ENCODE results near the gene SLC36A2.

The SLC36A2 gene

GRCh38 chr5:151281001-151281639 lies 66.2 kb downstream of the SLC36A2 start:
- Histone ChIP-seq H3K4me1 (ENCODE audit: insufficient read depth, low read length) (no peaks in the 10 kb centered on the region), H3K36me3 (ENCODE audit: insufficient read depth, low read length) (no peaks in the 10 kb centered on the region), H3K27ac (ENCODE audit: low read depth, low read length) (no peak overlapping the region), H3K4me3 (ENCODE audit: low read depth in 1 of 2, low read length in 2 of 2) (no peak overlapping the region), H3K9ac (ENCODE audit: low read length) (no peak overlapping the region), H3K9me3 (ENCODE audit: low read length) (no peaks in the 10 kb centered on the region), H3K27me3 (ENCODE audit: control insufficient read depth in 1 of 2, insufficient read depth in 2 of 2, low read length in 2 of 2) (no peaks in the 10 kb centered on the region)

GRCh38 chr5:151280443-151280842 lies 66.9 kb downstream of the SLC36A2 start:
- Histone ChIP-seq H3K9ac (ENCODE audit: low read length) (no peak overlapping the region), H3K27ac (ENCODE audit: low read depth, low read length) (no peak overlapping the region), H3K36me3 (ENCODE audit: insufficient read depth, low read length) (no peaks in the 10 kb centered on the region), H3K4me3 (ENCODE audit: low read depth in 1 of 2, low read length in 2 of 2) (no peak overlapping the region), H3K4me1 (ENCODE audit: insufficient read depth, low read length) (no peaks in the 10 kb centered on the region), H3K9me3 (ENCODE audit: low read length) (no peaks in the 10 kb centered on the region), H3K27me3 (ENCODE audit: control insufficient read depth in 1 of 2, insufficient read depth in 2 of 2, low read length in 2 of 2) (no peaks in the 10 kb centered on the region)

DNA sequence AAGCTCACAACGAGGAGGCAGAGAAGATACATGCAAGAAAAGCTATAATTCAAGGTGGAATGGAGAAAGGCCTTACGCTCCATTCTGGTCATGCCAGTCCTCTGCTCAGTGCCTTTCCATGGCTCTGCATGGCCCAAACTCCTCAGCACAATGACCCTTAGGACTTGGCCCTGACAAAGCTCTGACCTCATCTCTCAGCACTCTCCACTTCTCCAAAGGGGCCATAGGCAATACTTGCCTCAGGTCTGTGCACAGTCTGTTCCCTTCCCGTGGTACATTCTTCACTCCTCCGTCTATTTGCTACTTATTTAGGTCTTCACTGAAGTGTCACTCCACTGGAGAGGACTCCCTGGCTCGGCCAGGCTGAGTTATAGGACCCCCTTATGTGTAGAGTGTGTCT lies 68.5 kb downstream of the SLC36A2 start:
- Histone ChIP-seq H3K9me3 (ENCODE audit: low read length) (no peaks in the 10 kb centered on the region), H3K27me3 (ENCODE audit: control insufficient read depth in 1 of 2, insufficient read depth in 2 of 2, low read length in 2 of 2) (no peaks in the 10 kb centered on the region), H3K4me1 (ENCODE audit: insufficient read depth, low read length) (no peaks in the 10 kb centered on the region), H3K9ac (ENCODE audit: low read length) (no peak overlapping the region), H3K4me3 (ENCODE audit: low read depth in 1 of 2, low read length in 2 of 2) (no peak overlapping the region), H3K27ac (ENCODE audit: low read depth, low read length) (no peak overlapping the region), H3K36me3 (ENCODE audit: insufficient read depth, low read length) (no peaks in the 10 kb centered on the region)

GRCh38 chr5:151275803-151276202 lies 71.6 kb downstream of the SLC36A2 start:
- H3K27ac ChIP-seq (ENCODE audit: low read depth, low read length) = no peak overlapping the region

DNA sequence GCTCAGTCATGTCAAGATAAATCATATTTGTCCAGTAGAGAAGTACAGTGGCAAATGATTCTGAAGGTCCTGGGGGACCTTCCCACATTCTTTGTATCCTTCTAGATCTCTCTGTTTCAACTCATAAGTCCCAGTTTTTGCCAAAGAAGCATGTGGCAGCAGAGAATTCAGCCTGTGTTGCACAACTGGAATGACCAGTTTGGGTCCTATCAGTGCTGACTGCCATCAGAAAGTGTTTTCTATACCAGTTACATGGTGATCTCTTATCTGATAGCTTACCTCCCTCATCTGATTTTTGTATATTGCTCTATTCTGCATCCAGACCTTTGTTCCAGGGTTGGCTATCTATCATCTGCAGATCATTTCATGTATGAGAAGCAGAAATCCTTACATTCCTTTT lies 72.7 kb downstream of the SLC36A2 start:
- peaks cover 3% of the 10 kb centered on the region for H3K36me3 ChIP-seq (ENCODE audit: insufficient read depth, low read length)
- H3K9ac ChIP-seq (ENCODE audit: low read length) = no peak overlapping the region
- H3K27me3 ChIP-seq (ENCODE audit: control insufficient read depth in 1 of 2, insufficient read depth in 2 of 2, low read length in 2 of 2) = no peaks in the 10 kb centered on the region
- H3K4me3 ChIP-seq (ENCODE audit: low read depth in 1 of 2, low read length in 2 of 2) = no peak overlapping the region
- no peaks in the 10 kb centered on the region for H3K4me1 ChIP-seq (ENCODE audit: insufficient read depth, low read length)
- no peaks in the 10 kb centered on the region for H3K9me3 ChIP-seq (ENCODE audit: low read length)
- no peak overlapping the region for H3K27ac ChIP-seq (ENCODE audit: low read depth, low read length)

More at GRCh38 chr5:151275803-151276202, 71.6 kb downstream of the SLC36A2 start:
- H3K4me1 ChIP-seq (ENCODE audit: insufficient read depth, low read length) = no peaks in the 10 kb centered on the region
- H3K36me3 ChIP-seq (ENCODE audit: insufficient read depth, low read length) = no peaks in the 10 kb centered on the region
- H3K9me3 ChIP-seq (ENCODE audit: low read length) = no peaks in the 10 kb centered on the region
- H3K27me3 ChIP-seq (ENCODE audit: control insufficient read depth in 1 of 2, insufficient read depth in 2 of 2, low read length in 2 of 2) = no peaks in the 10 kb centered on the region
- H3K4me3 ChIP-seq (ENCODE audit: low read depth in 1 of 2, low read length in 2 of 2) = no peak overlapping the region
- H3K9ac ChIP-seq (ENCODE audit: low read length) = no peak overlapping the region

DNA sequence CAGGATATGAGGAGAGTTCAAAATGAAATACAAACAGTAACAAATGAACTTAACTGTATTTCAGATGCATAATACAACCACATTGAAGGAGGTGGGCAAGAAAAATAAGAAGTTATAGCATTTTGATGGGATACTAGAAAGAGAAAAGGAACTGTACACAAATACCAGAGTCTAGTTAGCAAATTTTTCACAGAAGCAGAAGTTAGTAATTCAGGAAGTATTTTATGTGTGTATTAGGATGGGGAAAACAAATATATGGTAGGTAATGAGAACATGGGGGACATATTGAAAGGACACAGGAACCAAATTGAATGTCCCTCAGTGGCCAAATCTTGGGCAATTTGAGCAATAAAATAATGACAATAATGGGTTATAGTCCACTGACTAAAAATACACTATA lies 76.0 kb downstream of the SLC36A2 start:
- no peaks in the 10 kb centered on the region for H3K9me3 ChIP-seq (ENCODE audit: low read length)
- H3K36me3 ChIP-seq (ENCODE audit: insufficient read depth, low read length) = peaks cover 21% of the 10 kb centered on the region
- H3K27ac ChIP-seq (ENCODE audit: low read depth, low read length) = no peak overlapping the region
- H3K27me3 ChIP-seq (ENCODE audit: control insufficient read depth in 1 of 2, insufficient read depth in 2 of 2, low read length in 2 of 2) = no peaks in the 10 kb centered on the region
- no peaks in the 10 kb centered on the region for H3K4me1 ChIP-seq (ENCODE audit: insufficient read depth, low read length)
- no peak overlapping the region for H3K9ac ChIP-seq (ENCODE audit: low read length)
- H3K4me3 ChIP-seq (ENCODE audit: low read depth in 1 of 2, low read length in 2 of 2) = no peak overlapping the region

DNA sequence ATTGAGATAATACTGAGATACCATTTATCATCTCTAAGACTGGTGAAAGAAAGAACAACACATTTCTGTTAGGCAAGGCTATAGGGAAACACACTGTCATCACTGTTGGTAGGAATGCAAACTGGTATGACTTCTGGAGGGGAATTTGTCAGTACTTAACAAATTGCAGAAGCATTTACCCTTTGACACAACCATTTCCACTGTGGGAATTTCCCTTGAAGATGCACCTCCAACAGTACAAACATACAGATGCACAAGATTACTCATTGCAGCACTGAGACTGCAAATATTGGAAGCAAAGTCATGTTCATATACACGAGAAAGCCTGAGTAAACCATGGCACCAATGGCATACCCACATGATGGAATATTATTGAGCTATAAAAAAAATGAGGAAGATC lies 76.8 kb downstream of the SLC36A2 start:
- H3K27ac ChIP-seq (ENCODE audit: low read depth, low read length) = no peak overlapping the region
- H3K36me3 ChIP-seq (ENCODE audit: insufficient read depth, low read length) = peaks cover 21% of the 10 kb centered on the region
- H3K4me3 ChIP-seq (ENCODE audit: low read depth in 1 of 2, low read length in 2 of 2) = no peak overlapping the region
- H3K9me3 ChIP-seq (ENCODE audit: low read length) = no peaks in the 10 kb centered on the region
- H3K27me3 ChIP-seq (ENCODE audit: control insufficient read depth in 1 of 2, insufficient read depth in 2 of 2, low read length in 2 of 2) = no peaks in the 10 kb centered on the region
- H3K4me1 ChIP-seq (ENCODE audit: insufficient read depth, low read length) = no peaks in the 10 kb centered on the region
- no peak overlapping the region for H3K9ac ChIP-seq (ENCODE audit: low read length)

DNA sequence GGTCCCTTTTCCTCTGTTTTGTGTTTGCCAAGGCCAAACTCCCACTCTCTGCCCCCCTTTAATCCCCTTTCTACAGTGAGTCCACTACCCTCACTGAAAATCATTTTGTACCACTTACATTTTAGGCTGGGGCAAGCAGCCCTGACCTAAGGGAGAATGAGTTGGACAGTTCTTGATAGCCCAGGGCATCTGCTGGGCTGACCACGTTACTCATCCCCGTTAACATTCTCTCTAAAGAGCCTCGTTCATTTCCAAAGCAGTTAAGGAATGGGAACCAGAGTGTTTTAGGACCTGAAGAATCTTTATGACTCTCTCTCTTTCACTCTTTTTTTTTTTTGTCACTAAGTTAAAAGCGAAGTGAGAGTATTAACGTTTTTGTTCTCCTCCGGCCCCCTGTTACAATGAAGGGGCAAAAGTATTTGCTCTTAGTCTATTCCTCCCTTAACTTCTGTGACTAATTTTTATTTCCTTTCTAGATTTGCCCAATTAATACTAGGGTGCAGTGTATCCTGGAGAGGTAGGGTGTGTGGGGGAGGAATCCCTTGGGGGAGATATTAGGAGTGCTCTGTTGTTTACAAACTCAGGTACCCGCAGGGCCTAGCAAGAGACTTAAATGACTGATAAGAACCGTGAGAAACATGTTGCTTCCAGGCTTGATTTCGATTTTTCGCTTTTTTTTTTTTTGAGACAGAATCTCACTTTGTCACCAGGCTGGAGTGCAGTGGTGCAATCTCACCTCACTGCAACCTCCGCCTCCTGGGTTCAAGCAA lies 79.7 kb downstream of the SLC36A2 start:
- H3K27ac ChIP-seq (ENCODE audit: low read depth, low read length) = no peak overlapping the region
- H3K4me1 ChIP-seq (ENCODE audit: insufficient read depth, low read length) = no peaks in the 10 kb centered on the region
- no peaks in the 10 kb centered on the region for H3K9me3 ChIP-seq (ENCODE audit: low read length)
- peaks cover 29% of the 10 kb centered on the region for H3K36me3 ChIP-seq (ENCODE audit: insufficient read depth, low read length)
- no peak overlapping the region for H3K4me3 ChIP-seq (ENCODE audit: low read depth in 1 of 2, low read length in 2 of 2)
- H3K27me3 ChIP-seq (ENCODE audit: control insufficient read depth in 1 of 2, insufficient read depth in 2 of 2, low read length in 2 of 2) = no peaks in the 10 kb centered on the region
- H3K9ac ChIP-seq (ENCODE audit: low read length) = no peak overlapping the region

Data from muscle layer of colon (tissue), 2 donors.